Dedifferentiated amniotic fluid mesenchymal stem cell (primary cell): ENCODE data around the gene SLC2A11.
"Not testable (repeated sequence)": the region's sequence is repeated elsewhere in the genome, so short reads cannot be mapped to it uniquely, and the experiment has no call there.

Experiments used
- DNase-seq: peaks from one replicate; pipeline ENCODE4 v3.0.0-alpha.2; 2016; ENCODE audit errors: extremely low spot score

SLC2A11 gene

GRCh38 chr22:23908587-23909205 lies 51.0 kb downstream of the SLC2A11 start:
- DNase-seq: no peak

GRCh38 chr22:23909296-23909898 lies 51.7 kb downstream of the SLC2A11 start:
- DNase-seq: no peak

DNA sequence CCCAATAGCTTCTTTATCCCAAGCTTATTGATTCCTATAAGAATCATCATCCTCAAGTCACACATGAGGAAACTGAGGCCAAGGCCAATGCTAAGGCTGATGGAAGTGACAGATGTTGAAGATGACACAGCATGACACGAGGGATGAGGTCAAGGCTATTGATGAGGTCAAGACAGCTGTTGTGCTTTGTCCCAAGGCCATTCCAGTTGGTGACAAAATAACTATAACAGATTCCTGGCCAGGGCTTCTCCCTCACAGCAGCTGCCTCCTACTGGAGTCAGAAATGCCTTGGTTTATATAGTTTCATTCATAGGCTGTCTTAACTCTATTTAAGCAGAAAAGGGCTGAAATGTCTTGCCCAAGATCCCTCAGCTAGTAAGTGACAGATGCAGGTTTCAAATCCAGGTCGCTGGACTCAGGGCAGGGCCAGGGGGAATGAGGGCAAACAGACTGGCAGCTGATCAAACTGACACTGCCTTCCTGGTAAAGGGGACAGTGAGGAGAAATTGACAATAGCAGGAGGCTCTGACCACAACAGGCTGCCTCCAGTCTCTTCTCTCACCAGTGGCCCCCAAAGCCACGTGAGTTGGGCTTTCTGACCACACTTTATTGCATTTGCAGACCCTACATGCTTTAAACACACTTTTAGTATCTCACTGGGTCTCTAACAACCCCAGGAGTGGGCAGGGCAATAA lies 53.0 kb downstream of the SLC2A11 start:
- no peak for DNase-seq

DNA sequence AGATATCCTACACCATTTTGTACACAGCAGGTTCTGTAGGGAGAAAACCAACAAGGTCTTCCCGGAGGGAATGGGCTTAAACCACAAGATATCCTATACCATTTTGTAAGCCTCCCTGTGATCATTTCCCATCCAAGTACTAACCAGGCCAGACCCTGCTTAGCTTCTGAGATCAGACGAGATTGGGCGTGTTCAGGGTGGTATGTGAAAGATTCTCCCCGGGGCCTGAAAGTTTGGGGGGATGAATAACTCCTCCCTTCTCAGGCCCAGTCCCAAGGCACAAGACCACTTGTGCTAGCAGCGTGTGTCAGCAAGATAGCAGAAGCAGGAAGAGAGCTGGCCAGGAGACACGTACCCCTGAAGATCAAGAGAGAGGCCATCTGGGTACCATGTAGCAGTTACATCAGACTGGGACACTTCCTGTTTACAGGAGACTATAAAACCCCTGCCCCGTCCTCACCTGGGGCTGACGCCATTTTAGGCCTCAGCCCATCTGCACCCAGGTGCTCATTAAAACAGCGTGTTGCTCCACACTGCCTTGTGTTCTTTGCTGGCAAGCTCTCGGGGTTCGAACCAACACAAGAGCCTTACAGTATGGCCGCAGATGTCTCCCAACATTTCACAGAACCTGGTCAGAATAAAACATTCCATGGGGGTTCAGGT lies 53.8 kb downstream of the SLC2A11 start:
- DNase-seq: no peak

GRCh38 chr22:23912293-23912903 lies 54.7 kb downstream of the SLC2A11 start:
- no peak for DNase-seq

GRCh38 chr22:23913306-23913660 lies 55.6 kb downstream of the SLC2A11 start:
- DNase-seq: no peak

DNA sequence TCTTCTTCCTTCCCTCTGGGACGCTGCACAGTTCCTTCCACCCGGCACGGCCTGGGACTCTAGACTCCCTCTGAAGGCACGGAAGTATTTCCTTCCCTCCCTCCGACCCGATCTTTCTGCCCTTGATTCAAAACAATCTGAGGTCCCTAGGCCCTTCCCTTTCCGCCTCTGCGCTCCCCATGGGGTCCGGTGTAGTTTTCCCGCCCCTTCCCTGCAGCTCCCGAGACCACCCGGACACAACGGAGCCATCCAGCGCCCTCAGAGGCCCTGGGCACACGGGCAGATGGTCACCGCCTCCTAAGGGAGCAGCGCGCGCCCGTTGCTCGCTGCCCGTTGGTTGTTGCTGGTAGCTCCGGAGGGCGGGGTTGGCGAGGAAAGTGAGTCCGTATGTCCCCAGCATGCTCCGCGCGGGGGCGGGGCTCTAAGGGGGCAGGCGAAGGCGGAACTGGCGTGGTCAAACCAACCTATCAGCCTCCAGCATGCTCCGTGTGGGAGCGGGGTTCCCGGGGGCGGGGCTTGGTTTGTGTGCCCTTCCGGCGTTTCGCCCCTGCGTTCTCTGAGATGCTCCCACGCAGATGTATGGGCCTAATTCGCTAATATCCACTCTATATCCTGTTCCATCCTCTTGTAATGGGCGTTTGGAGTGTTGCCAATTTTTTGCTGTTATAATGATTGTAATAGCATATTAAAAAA lies 56.1 kb downstream of the SLC2A11 start:
- peak; percentile 99 for DNase-seq

DNA sequence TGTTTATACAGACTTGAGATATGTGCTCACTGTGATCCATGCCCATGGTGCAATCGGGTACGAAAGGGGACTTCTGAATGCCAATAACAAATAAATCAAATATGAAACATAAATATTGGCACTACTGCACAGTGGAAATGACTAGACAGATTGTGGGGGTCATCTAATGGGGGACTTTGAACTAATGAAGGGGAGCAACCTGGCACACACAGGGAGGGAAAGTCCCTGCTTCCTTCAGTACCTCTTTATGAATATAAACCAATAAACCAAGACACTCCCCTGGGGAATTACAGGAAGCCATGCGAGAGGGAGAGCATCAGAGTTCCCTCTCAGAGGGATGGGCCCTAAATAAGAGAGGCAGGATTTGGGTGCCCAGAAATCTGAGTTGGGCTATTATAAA lies 57.6 kb downstream of the SLC2A11 start:
- no peak for DNase-seq

DNA sequence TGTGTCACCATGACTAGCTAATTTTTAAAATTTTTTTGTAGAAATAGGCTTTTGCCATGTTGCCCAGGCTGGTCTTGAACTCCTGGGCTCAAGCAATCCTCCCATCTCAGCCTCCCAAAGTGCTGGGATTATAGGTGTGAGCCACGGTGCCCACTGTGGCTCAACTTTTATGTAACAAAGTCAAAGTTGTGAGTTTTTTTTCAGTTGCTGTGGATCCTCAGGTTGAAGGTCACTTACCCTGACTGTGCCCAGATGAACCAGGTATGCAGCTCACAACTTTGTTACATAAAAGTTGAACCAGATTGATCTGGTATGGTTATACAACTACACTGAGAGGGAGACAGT lies 62.6 kb downstream of the SLC2A11 start:
- DNase-seq: not testable (repeated sequence)

DNA sequence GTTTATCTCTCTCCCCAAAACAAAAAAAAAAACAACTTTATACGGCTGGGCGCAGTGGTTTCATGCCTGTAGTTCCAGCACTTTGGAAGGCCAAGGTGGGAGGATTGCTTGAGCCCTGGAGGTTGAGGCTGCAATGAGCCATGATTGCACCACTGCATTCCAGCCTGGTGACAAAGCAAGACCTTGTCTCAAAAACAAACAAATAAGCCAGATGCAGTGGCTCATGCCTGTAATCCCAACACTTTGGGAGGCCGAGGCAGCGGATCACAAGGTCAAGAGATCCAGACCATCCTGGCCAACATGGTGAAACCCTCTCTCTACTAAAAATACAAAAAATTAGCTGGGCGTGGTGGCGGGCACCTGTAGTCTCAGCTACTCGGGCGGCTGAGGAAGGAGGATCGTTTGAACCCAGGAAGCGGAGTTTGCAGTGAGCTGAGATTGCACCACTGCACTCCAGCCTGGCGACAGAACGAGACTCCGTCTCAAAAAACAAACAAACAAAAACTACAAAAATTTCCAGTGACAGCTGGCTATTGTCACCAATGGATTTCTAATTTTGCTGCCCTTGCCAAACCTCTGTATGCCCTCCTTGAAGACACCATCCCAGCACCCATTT lies 64.0 kb downstream of the SLC2A11 start:
- DNase-seq: not testable (repeated sequence)

GRCh38 chr22:23922921-23923320 lies 65.2 kb downstream of the SLC2A11 start:
- no peak for DNase-seq

GRCh38 chr22:23925020-23925606 lies 67.4 kb downstream of the SLC2A11 start:
- DNase-seq: no peak

- no peak for DNase-seq
Measured at GRCh38 chr22:23926561-23926960, 68.9 kb downstream of the SLC2A11 start.
